Kidney glomerular epithelial cell (primary cell): ENCODE measurements around the gene LRRC40.
"Not testable (repeated sequence)": the region's sequence is repeated elsewhere in the genome, so short reads cannot be mapped to it uniquely, and the experiment has no call there.

Experiments used
- DNase-seq: peaks from one replicate; lab custom pipeline; 2025; lab: John Stamatoyannopoulos, UW

The LRRC40 gene

GRCh38 chr1:70205434-70206118 is at the start of gene LRRC40:
TSS of gene LRRC40 (minus strand) at chr1:70205579. CDS start at chr1:70205540, 39 bp downstream.
- peak; percentile 81 for DNase-seq

GRCh38 chr1:70248729-70249128 is 43.4 kb upstream of the LRRC40 start:
- DNase-seq = no peak

GRCh38 chr1:70247768-70248167 is 42.4 kb upstream of the LRRC40 start:
- DNase-seq = no peak

GRCh38 chr1:70247122-70247521 is 41.7 kb upstream of the LRRC40 start:
- DNase-seq = no peak

- DNase-seq = no peak
These were observed 34.6 kb upstream of the LRRC40 start for GRCh38 chr1:70239940-70240339.

- DNase-seq = no peak
These were observed 29.4 kb upstream of the LRRC40 start for GRCh38 chr1:70234733-70235132.

- no peak for DNase-seq
These were observed 26.1 kb upstream of the LRRC40 start for GRCh38 chr1:70231475-70231874.

GRCh38 chr1:70228670-70229069 is 23.3 kb upstream of the LRRC40 start:
- DNase-seq = no peak

- DNase-seq = no peak
These were observed 22.1 kb upstream of the LRRC40 start for GRCh38 chr1:70227439-70227838.

GRCh38 chr1:70224954-70225353 is 19.6 kb upstream of the LRRC40 start:
- DNase-seq = no peak

GRCh38 chr1:70222716-70223235 is 17.4 kb upstream of the LRRC40 start:
- no peak for DNase-seq

- DNase-seq = peak; percentile 84
These were observed 16.1 kb upstream of the LRRC40 start, which contains the start of gene SRSF11 for GRCh38 chr1:70221238-70222121. TSS of gene SRSF11 (plus strand) at chr1:70221380. CDS start at chr1:70221637, 257 bp downstream.

GRCh38 chr1:70220517-70221237 is 15.3 kb upstream of the LRRC40 start:
- DNase-seq = no peak

- DNase-seq = no peak
These were observed 14.6 kb upstream of the LRRC40 start for GRCh38 chr1:70220015-70220414.

- no peak for DNase-seq
These were observed 6.2 kb upstream of the LRRC40 start for GRCh38 chr1:70211541-70211940.

- DNase-seq = no peak
These were observed 5.4 kb upstream of the LRRC40 start for GRCh38 chr1:70210820-70211219.

GRCh38 chr1:70208292-70208691 is 2.9 kb upstream of the LRRC40 start:
- DNase-seq = no peak

GRCh38 chr1:70207492-70207891 is 2.1 kb upstream of the LRRC40 start:
- no peak for DNase-seq

GRCh38 chr1:70206833-70207232 is 1.5 kb upstream of the LRRC40 start:
- DNase-seq = not testable (repeated sequence)

GRCh38 chr1:70205071-70205433 is 327 bp downstream of the LRRC40 start:
- no peak for DNase-seq

- DNase-seq = no peak
These were observed 779 bp downstream of the LRRC40 start for GRCh38 chr1:70204600-70204999.

GRCh38 chr1:70204139-70204538 is 1.2 kb downstream of the LRRC40 start:
- no peak for DNase-seq
